ENCODE measurements around the gene SLC12A1.

Gene SLC12A1

GRCh38 chr15:48205981-48206380 is at the start of gene SLC12A1:
Gene SLC12A1, plus strand, starts transcription at chr15:48206302. Its CDS starts 1,418 bp downstream, at chr15:48207720.
- no peak for DNase-seq (ENCODE audit: extremely low spot score)
- ChIA-PET CTCF (no interaction called here), POLR2A (no interaction called here)
- no peak for TF ChIP-seq PKNOX1 (IDR thresholded peaks at IDR 0.05)
- no peak for TF ChIP-seq SUZ12 (IDR thresholded peaks at IDR 0.05)
- no peak for TF ChIP-seq BHLHE40 (IDR thresholded peaks at IDR 0.05; ENCODE audit: borderline replicate concordance)
- TF ChIP-seq ARNT (IDR thresholded peaks at IDR 0.05), result no peak
- no peak for TF ChIP-seq NFRKB (IDR thresholded peaks at IDR 0.05)
- no peak for TF ChIP-seq FOXM1 (IDR thresholded peaks at IDR 0.05; ENCODE audit: borderline replicate concordance)
- no peak for TF ChIP-seq SP1 (IDR thresholded peaks at IDR 0.05)
- no peak for TF ChIP-seq LEF1 (IDR thresholded peaks at IDR 0.05; ENCODE audit: borderline replicate concordance)
- TF ChIP-seq L3MBTL2 (conservative IDR thresholded peaks at IDR 0.05), result no peak
- TF ChIP-seq FOXA1 (IDR thresholded peaks at IDR 0.05), result no peak
- no peak for TF ChIP-seq HDGF (IDR thresholded peaks at IDR 0.05; ENCODE audit: borderline replicate concordance)
- no peak for TF ChIP-seq ELF4 (IDR thresholded peaks at IDR 0.05)
- TF ChIP-seq CTBP1 (IDR thresholded peaks at IDR 0.05; ENCODE audit: borderline replicate concordance), result no peak
- no peak for TF ChIP-seq TARDBP (IDR thresholded peaks at IDR 0.05)
- no peak for TF ChIP-seq ZNF384 (IDR thresholded peaks at IDR 0.05)
- TF ChIP-seq FOXK2 (IDR thresholded peaks at IDR 0.05), result no peak

- no peak for DNase-seq (ENCODE audit: extremely low spot score)
- POLR2A ChIA-PET, result no interaction called here
Observed at GRCh38 chr15:48168616-48169015, 37.5 kb upstream of the SLC12A1 start.

GRCh38 chr15:48170981-48171380 is 35.1 kb upstream of the SLC12A1 start:
- no peak for DNase-seq (ENCODE audit: extremely low spot score)
- ChIA-PET POLR2A (no interaction called here), CTCF (no interaction called here)
- TF ChIP-seq ELF4 (IDR thresholded peaks at IDR 0.05), result no peak
- TF ChIP-seq BHLHE40 (IDR thresholded peaks at IDR 0.05; ENCODE audit: borderline replicate concordance), result no peak
- no peak for TF ChIP-seq CTBP1 (IDR thresholded peaks at IDR 0.05; ENCODE audit: borderline replicate concordance)
- TF ChIP-seq FOXA1 (IDR thresholded peaks at IDR 0.05), result no peak
- TF ChIP-seq FOXK2 (IDR thresholded peaks at IDR 0.05), result no peak
- TF ChIP-seq ZNF384 (IDR thresholded peaks at IDR 0.05), result no peak
- no peak for TF ChIP-seq PKNOX1 (IDR thresholded peaks at IDR 0.05)
- TF ChIP-seq SP1 (IDR thresholded peaks at IDR 0.05), result no peak
- TF ChIP-seq FOXM1 (IDR thresholded peaks at IDR 0.05; ENCODE audit: borderline replicate concordance), result no peak
- TF ChIP-seq ARNT (IDR thresholded peaks at IDR 0.05), result no peak
- no peak for TF ChIP-seq HDGF (IDR thresholded peaks at IDR 0.05; ENCODE audit: borderline replicate concordance)
- TF ChIP-seq NFRKB (IDR thresholded peaks at IDR 0.05), result no peak
- TF ChIP-seq TARDBP (IDR thresholded peaks at IDR 0.05), result no peak
- no peak for TF ChIP-seq SUZ12 (IDR thresholded peaks at IDR 0.05)
- no peak for TF ChIP-seq LEF1 (IDR thresholded peaks at IDR 0.05; ENCODE audit: borderline replicate concordance)
- no peak for TF ChIP-seq L3MBTL2 (conservative IDR thresholded peaks at IDR 0.05)

More at GRCh38 chr15:48168616-48169015, 37.5 kb upstream of the SLC12A1 start:
- no peak for TF ChIP-seq NFRKB (IDR thresholded peaks at IDR 0.05)
- CTCF ChIA-PET, result no interaction called here

GRCh38 chr15:48175126-48175525 is 31.0 kb upstream of the SLC12A1 start:
- TF ChIP-seq SUZ12 (IDR thresholded peaks at IDR 0.05) (no peak), FOXA1 (IDR thresholded peaks at IDR 0.05) (no peak), ZNF384 (IDR thresholded peaks at IDR 0.05) (no peak), ARNT (IDR thresholded peaks at IDR 0.05) (no peak), BHLHE40 (IDR thresholded peaks at IDR 0.05; ENCODE audit: borderline replicate concordance) (no peak), LEF1 (IDR thresholded peaks at IDR 0.05; ENCODE audit: borderline replicate concordance) (no peak), SP1 (IDR thresholded peaks at IDR 0.05) (no peak), PKNOX1 (IDR thresholded peaks at IDR 0.05) (no peak), FOXM1 (IDR thresholded peaks at IDR 0.05; ENCODE audit: borderline replicate concordance) (no peak), FOXK2 (IDR thresholded peaks at IDR 0.05) (no peak)
- ChIA-PET POLR2A (no interaction called here), CTCF (no interaction called here)
- DNase-seq (ENCODE audit: extremely low spot score), result no peak

- TF ChIP-seq HDGF (IDR thresholded peaks at IDR 0.05; ENCODE audit: borderline replicate concordance), result no peak
- no peak for TF ChIP-seq CTBP1 (IDR thresholded peaks at IDR 0.05; ENCODE audit: borderline replicate concordance)
- no peak for DNase-seq (ENCODE audit: extremely low spot score)
- POLR2A ChIA-PET, result no interaction called here
- CTCF ChIA-PET, result no interaction called here
Observed at GRCh38 chr15:48176112-48176511, 30.0 kb upstream of the SLC12A1 start.

- POLR2A ChIA-PET, result interaction anchor here (0.6 to 0.9 kb wide), 2 partner anchors 10 to 27 kb away, joined by 3 to 4 read pairs; no protein-coding TSS in a partner anchor
- CTCF ChIA-PET, result no interaction called here
Observed at GRCh38 chr15:48176957-48177356, 29.1 kb upstream of the SLC12A1 start.

More at GRCh38 chr15:48176957-48177356, 29.1 kb upstream of the SLC12A1 start:
- no peak for TF ChIP-seq SP1 (IDR thresholded peaks at IDR 0.05)
- no peak for TF ChIP-seq PKNOX1 (IDR thresholded peaks at IDR 0.05)
- TF ChIP-seq ELF4 (IDR thresholded peaks at IDR 0.05), result no peak
- TF ChIP-seq CTBP1 (IDR thresholded peaks at IDR 0.05; ENCODE audit: borderline replicate concordance), result no peak
- no peak for TF ChIP-seq HDGF (IDR thresholded peaks at IDR 0.05; ENCODE audit: borderline replicate concordance)
- DNase-seq (ENCODE audit: extremely low spot score), result no peak

Measured in HEK293T (cell line).